Fibroblast of lung (primary cell): ENCODE results near the gene LTC4S.

Experiments used
- CTCF ChIP-seq, 2 donors: IDR thresholded peaks in 1 of 2; conservative IDR thresholded peaks in 1 of 2; 1 replicate in 1 of 2; 2 replicates in 1 of 2; pipeline ENCODE4 v1.5.1; 2011 to 2012; ENCODE audit warnings: low read length in 2 of 2, control low read depth in 1 of 2, inconsistent platforms in 1 of 2, low read depth in 1 of 2, mild to moderate bottlenecking in 1 of 2
- EZH2 ChIP-seq: IDR thresholded peaks from 2 replicates; pipeline ENCODE4 v1.5.1; 2012; ENCODE audit warnings: low read length, control low read depth, mild to moderate bottlenecking; ENCODE audit errors: missing control alignments

- TF ChIP-seq CTCF (conservative IDR thresholded peaks at IDR 0.05 in 1 of 2, IDR thresholded peaks at IDR 0.05 in 1 of 2; ENCODE audit: low read depth in 1 of 2, low read length in 2 of 2) (no peak), EZH2 (no peak)
These were observed 6.9 kb upstream of the LTC4S start for GRCh38 chr5:179786861-179787260.
